CD4-positive, alpha-beta T cell treated with Interleukin-15 for 4 hours (primary cell): Measurements from ENCODE around the gene GALNT17.
"Not testable (repeated sequence)": the region's sequence is repeated elsewhere in the genome, so short reads cannot be mapped to it uniquely, and the experiment has no call there.

Experiments used
- DNase-seq: peaks from one replicate; pipeline ENCODE4 v3.0.0-alpha.2; 2020; ENCODE audit warnings: low spot score

The GALNT17 gene

GRCh38 chr7:71563276-71563675, 431.3 kb downstream of the GALNT17 start:
- DNase-seq: no peak

GRCh38 chr7:71566376-71566775, 434.4 kb downstream of the GALNT17 start:
- DNase-seq: no peak

- no peak for DNase-seq
Measured at GRCh38 chr7:71566991-71567390, 435.0 kb downstream of the GALNT17 start.

GRCh38 chr7:71574153-71574860, 442.4 kb downstream of the GALNT17 start:
- no peak for DNase-seq

- DNase-seq: no peak
Measured at GRCh38 chr7:71580027-71580426, 448.1 kb downstream of the GALNT17 start.

GRCh38 chr7:71584256-71584655, 452.3 kb downstream of the GALNT17 start:
- DNase-seq: no peak

GRCh38 chr7:71591876-71592275, 459.9 kb downstream of the GALNT17 start:
- DNase-seq: no peak

GRCh38 chr7:71592388-71592787, 460.4 kb downstream of the GALNT17 start:
- DNase-seq: not testable (repeated sequence)

- DNase-seq: no peak
Measured at GRCh38 chr7:71594736-71595135, 462.8 kb downstream of the GALNT17 start.

GRCh38 chr7:71595176-71595575, 463.2 kb downstream of the GALNT17 start:
- no peak for DNase-seq

- DNase-seq: no peak
Measured at GRCh38 chr7:71598553-71598952, 466.6 kb downstream of the GALNT17 start.

- DNase-seq: no peak
Measured at GRCh38 chr7:71601851-71602250, 469.9 kb downstream of the GALNT17 start.

- DNase-seq: no peak
Measured at GRCh38 chr7:71604818-71605414, 473.0 kb downstream of the GALNT17 start.

GRCh38 chr7:71611986-71612385, 480.0 kb downstream of the GALNT17 start:
- DNase-seq: no peak

GRCh38 chr7:71612911-71613310, 481.0 kb downstream of the GALNT17 start:
- DNase-seq: no peak

- no peak for DNase-seq
Measured at GRCh38 chr7:71613313-71613712, 481.4 kb downstream of the GALNT17 start.

GRCh38 chr7:71615017-71615416, 483.1 kb downstream of the GALNT17 start:
- no peak for DNase-seq

GRCh38 chr7:71616217-71616616, 484.3 kb downstream of the GALNT17 start:
- DNase-seq: no peak

- no peak for DNase-seq
Measured at GRCh38 chr7:71618278-71618677, 486.3 kb downstream of the GALNT17 start.

GRCh38 chr7:71625545-71625944, 493.6 kb downstream of the GALNT17 start:
- DNase-seq: no peak

GRCh38 chr7:71626206-71626605, 494.3 kb downstream of the GALNT17 start:
- no peak for DNase-seq

GRCh38 chr7:71627651-71628050, 495.7 kb downstream of the GALNT17 start:
- no peak for DNase-seq

GRCh38 chr7:71630516-71630915, 498.6 kb downstream of the GALNT17 start:
- no peak for DNase-seq

- DNase-seq: no peak
Measured at GRCh38 chr7:71633551-71634008, 501.6 kb downstream of the GALNT17 start.
